VCaP (cell line): Measurements from ENCODE around the gene ACY1.

Experiments used
- H3K27ac ChIP-seq: fragments of 450-650 bp; 2 replicates; pipeline ENCODE4 v1.5.1; 2017
- CTCF ChIP-seq: fragments of 450-650 bp; conservative IDR thresholded peaks from 2 replicates; pipeline ENCODE4 v1.5.1; 2017; ENCODE audit warnings: mild to moderate bottlenecking, moderate library complexity

The ACY1 gene

DNA sequence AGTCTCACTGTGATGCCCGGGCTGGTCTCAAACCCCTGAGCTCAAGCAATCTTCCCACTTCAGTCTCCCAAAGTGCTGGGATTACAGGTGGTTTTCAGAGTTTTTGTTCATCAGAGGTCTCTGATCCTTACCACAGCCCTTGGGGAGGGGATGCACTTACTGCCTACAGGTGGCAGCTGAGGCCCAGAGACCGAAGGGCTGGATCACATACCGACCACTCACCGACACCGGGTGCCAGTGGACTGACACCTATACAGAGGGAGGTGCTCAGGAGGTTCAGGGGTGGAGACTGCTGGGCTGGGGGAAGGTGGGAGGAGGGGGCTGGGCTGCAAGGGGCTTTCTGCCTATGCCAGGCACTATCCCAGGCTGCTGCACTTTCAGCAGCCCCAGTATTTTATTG lies 53.5 kb downstream of the ACY1 start:
- no peak overlapping the region for H3K27ac ChIP-seq
- no peak; the same call in 1 of the 2 replicates for TF ChIP-seq CTCF

GRCh38 chr3:52037291-52037690 lies 54.0 kb downstream of the ACY1 start:
- H3K27ac ChIP-seq, result no peak overlapping the region
- no peak for TF ChIP-seq CTCF

DNA sequence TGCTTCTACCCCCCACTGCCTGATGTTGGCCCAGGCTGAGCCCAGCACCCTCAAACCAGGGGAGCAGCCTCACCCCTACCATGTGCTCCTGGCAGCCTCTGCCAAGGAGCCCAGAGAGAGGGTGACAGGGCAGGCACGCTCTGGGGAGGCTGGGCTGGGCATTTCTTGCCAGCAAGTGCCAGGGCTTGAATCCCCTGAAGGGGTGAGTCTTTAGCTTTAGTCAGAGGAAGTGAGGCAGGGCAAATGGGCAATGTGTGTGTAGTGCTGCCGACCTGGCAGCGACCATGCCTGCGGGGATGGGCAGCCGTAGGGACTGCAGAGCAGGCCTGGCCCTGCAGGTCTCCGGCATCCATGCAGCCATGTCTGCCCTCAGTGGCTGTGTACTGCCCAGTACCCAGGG lies 54.9 kb downstream of the ACY1 start:
- H3K27ac ChIP-seq, result no peak overlapping the region
- TF ChIP-seq CTCF, result no peak
